GM12878 (cell line): ENCODE measurements around the gene ZNF653. TPM values are rescaled to one million over a fixed set of nuclear protein-coding genes. Genes with fewer than 3 reads are reported as not detected.
"Not testable (repeated sequence)": the region's sequence is repeated elsewhere in the genome, so short reads cannot be mapped to it uniquely, and the experiment has no call there.

Experiments used
- ATAC-seq: fragments of 200-7000 bp; cut with Tn5 transposase; 3 replicates; pipeline ENCODE4 v1.9.1; 2020; ENCODE audit warnings: mild to moderate bottlenecking, moderate library complexity
- BruUV-seq: library from RNA; stranded (reverse); fragments of 400-500 nt; replicated peaks from 2 replicates; lab custom pipeline; 2021; lab: Mats Ljungman, UMichigan
- CTCF ChIA-PET: fragments of 300-600 bp; sonication (Branson Sonifier 250); formaldehyde crosslinking; extraction: SDS; loops from one replicate; lab custom pipeline; 2021; ENCODE audit warnings: inconsistent platforms; lab: Yijun Ruan, JAX
- POLR2A ChIA-PET: fragments of 350-600 bp; formaldehyde crosslinking; extraction: SDS; loops from one replicate; lab custom pipeline; 2021; ENCODE audit warnings: inconsistent platforms; lab: Charles Lee
- RAD21 ChIA-PET: fragments of 300-600 bp; sonication (Branson Sonifier 250); formaldehyde crosslinking; loops from one replicate; lab custom pipeline; 2023; ENCODE audit warnings: antibody characterized with exemption; ENCODE audit not compliant: unreplicated experiment; lab: Charles Lee
- SMC1A ChIA-PET: fragments of 300-600 bp; sonication (Branson Sonifier 250); formaldehyde crosslinking; loops from one replicate; lab custom pipeline; 2023; ENCODE audit not compliant: unreplicated experiment, uncharacterized antibody; lab: Charles Lee
- DNase-seq: peaks from one replicate; pipeline ENCODE4 v3.0.0-alpha.2; 2011; ENCODE audit warnings: low read depth, low spot score
- FAIRE-seq: peaks from 3 replicates; lab custom pipeline; 2011; peaks lifted over from hg19 to GRCh38; lab: Jason Lieb, UNC
- H2AFZ ChIP-seq: 2 replicates; pipeline ENCODE4 v1.6.0; 2011; ENCODE audit warnings: low read depth, low read length, control low read depth; ENCODE audit not compliant: control insufficient read depth
- H3K27ac ChIP-seq: 2 replicates; pipeline ENCODE4 v1.5.1; 2011; ENCODE audit warnings: control low read depth; ENCODE audit not compliant: control insufficient read depth, insufficient read depth
- H3K27me3 ChIP-seq, 2 experiments: replicated peaks in 1 of 2; 2 replicates each; pipeline versions ENCODE4 v1.6.0 to v1.6.1; 2011; ENCODE audit warnings: low read length in 1 of 2; ENCODE audit not compliant: control insufficient read depth in 2 of 2, insufficient read depth in 2 of 2
- H3K36me3 ChIP-seq, 2 experiments: 2 replicates each; pipeline ENCODE4 v1.5.1; 2011; ENCODE audit warnings: low read length in 1 of 2; ENCODE audit not compliant: control insufficient read depth in 2 of 2, insufficient read depth in 2 of 2
- H3K4me1 ChIP-seq: 2 replicates; pipeline ENCODE4 v1.6.1; 2011; ENCODE audit warnings: mild to moderate bottlenecking, low read length, moderate library complexity, mixed read lengths; ENCODE audit not compliant: control insufficient read depth, insufficient read depth
- H3K4me2 ChIP-seq: 2 replicates; pipeline ENCODE4 v1.6.0; 2011; ENCODE audit warnings: control low read depth; ENCODE audit not compliant: control insufficient read depth, insufficient read depth
- H3K4me3 ChIP-seq: fragments of 200-600 bp; sonication (generic); 2 replicates; pipeline ENCODE4 v1.5.1; 2016
- H3K79me2 ChIP-seq: 2 replicates; pipeline ENCODE4 v1.6.0; 2011; ENCODE audit warnings: low read length; ENCODE audit not compliant: control insufficient read depth, insufficient read depth
- H3K9ac ChIP-seq: 2 replicates; pipeline ENCODE4 v1.8.0; 2011; ENCODE audit warnings: low read length, control low read depth, mixed read lengths; ENCODE audit not compliant: control insufficient read depth, insufficient read depth
- H3K9me3 ChIP-seq: replicated peaks from 3 replicates; pipeline ENCODE4 v1.5.1; 2011; ENCODE audit warnings: mild to moderate bottlenecking, low read length; ENCODE audit not compliant: control insufficient read depth, insufficient read depth
- H4K20me1 ChIP-seq: 2 replicates; pipeline ENCODE4 v1.6.0; 2011; ENCODE audit not compliant: control insufficient read depth, insufficient read depth
- BACH1 ChIP-seq: fragments of 450-650 bp; IDR thresholded peaks from 2 replicates; pipeline ENCODE4 v1.6.1; 2017; ENCODE audit warnings: mild to moderate bottlenecking, borderline replicate concordance
- MYB ChIP-seq: fragments of 150-350 bp; IDR thresholded peaks from 2 replicates; pipeline ENCODE4 v1.6.1; 2014; ENCODE audit warnings: mild to moderate bottlenecking, low read depth, low read length, borderline replicate concordance
- RAD51 ChIP-seq: fragments of 450-650 bp; IDR thresholded peaks from 2 replicates; pipeline ENCODE4 v1.6.1; 2016; ENCODE audit warnings: moderate library complexity, mild to moderate bottlenecking, inconsistent platforms
- TCF12 ChIP-seq: IDR thresholded peaks from 2 replicates; pipeline ENCODE4 v1.6.1; 2011; ENCODE audit warnings: low read depth, mild to moderate bottlenecking, low read length
- WGBS: methylation state at CpG from one replicate; pipeline ENCODE4 v1.1.6; 2016; ENCODE audit warnings: low lambda C conversion rate; ENCODE audit not compliant: insufficient replicate concordance, insufficient coverage; ENCODE audit errors: missing lambda C conversion rate; 5-methylcytosine and 5-hydroxymethylcytosine counted together
- in situ Hi-C: fragments of 300-500 bp; cut with MboI; formaldehyde crosslinking; loops from 9 replicates; pipeline ENCODE4 v1.14.3; 2018; ENCODE audit warnings: mixed read lengths
- intact Hi-C: fragments of 100-400 bp; cut with micrococcal nuclease; formaldehyde crosslinking; loops from one replicate; pipeline ENCODE4 v1.14.2; 2022; ENCODE audit not compliant: unreplicated experiment
- microRNA-seq: library from miRNA; unstranded; fragments of <30 nt; microRNA quantifications from one replicate; pipeline ENCODE4, GENCODE V29; 2018
- polyA plus RNA-seq, 11 experiments: library from polyadenylated mRNA; depleted of rRNA in 4 of 11; unstranded in 6 of 11; stranded (reverse) in 5 of 11; fragments of >200 nt; fragmentation: Nextera tagmentation in 4 of 11; fragmentation: Illumina TruSeq in 1 of 11; extraction: Ambion mirVana in 4 of 11; extraction: Trizol in 1 of 11; gene quantifications; 1 replicate in 1 of 11; 2 replicates in 10 of 11; pipeline versions ENCODE4 v1.2.1 to v1.2.3, GENCODE V29; 2011 to 2016; ENCODE audit warnings: inconsistent platforms in 2 of 11, missing spikeins in 2 of 11, low read depth in 1 of 11
- small RNA-seq: library from RNA; depleted of rRNA; stranded (forward); fragments of <200 nt; gene quantifications from one replicate; pipeline ENCODE3, GENCODE V24; 2014
- total RNA-seq, 4 experiments: library from RNA; depleted of rRNA in 3 of 4; stranded (reverse); fragments of >200 nt in 3 of 4; fragmentation: Illumina TruSeq in 1 of 4; extraction: Trizol in 1 of 4; gene quantifications; 2 replicates each; pipeline versions ENCODE4 v1.2.1 to v1.2.3, GENCODE V29; 2013 to 2021

The ZNF653 gene
- total and polyA plus RNA-seq, 10 of the 15 experiments (the other 5 are each of a cell fraction or from before 2014, with no cell fraction given) = 2.2 to 13.2 (median 6.7) TPM; not detected in 2

GRCh38 chr19:11434703-11435056 is 71.0 kb downstream of the ZNF653 start (continued):
- TF ChIP-seq MYB = no peak
- no peak for TF ChIP-seq BACH1
- TF ChIP-seq TCF12 = no peak
- no peak for TF ChIP-seq RAD51
- TF ChIP-seq, all 136 proteins: peak for 5

- DNase-seq, CTCF ChIA-PET, H2AFZ ChIP-seq, H3K9ac ChIP-seq, H3K4me2 ChIP-seq, intact Hi-C loops, H4K20me1 ChIP-seq, BruUV-seq, in situ Hi-C loops, SMC1A ChIA-PET, FAIRE-seq, H3K4me3 ChIP-seq, H3K27me3 ChIP-seq, H3K27ac ChIP-seq, H3K9me3 ChIP-seq, H3K36me3 ChIP-seq, ATAC-seq: not testable (repeated sequence)
- RAD21 ChIA-PET = interaction anchor here (1.3 kb wide), 1 partner anchor 52 kb away, joined by 4 read pairs; no protein-coding TSS in a partner anchor
- H3K4me1 ChIP-seq = peaks cover 11% of the 10 kb centered on the region
- POLR2A ChIA-PET = interaction anchor here (0.6 kb wide), 1 partner anchor 479 kb away, joined by 4 read pairs; no protein-coding TSS in a partner anchor
- peaks cover 15% of the 10 kb centered on the region for H3K79me2 ChIP-seq
- WGBS = 93% methylated on average over 3 of the region's 3 CpGs
Observed at GRCh38 chr19:11433526-11433925, 72.1 kb downstream of the ZNF653 start.

Small RNAs within 50 kb of the gene (microRNA-seq; reads per million reads assigned to microRNA genes)
- gene MIR7974 = 6.6 reads per million, percentile 35 among the genes with 10 or more reads in this experiment

Small RNAs within 50 kb of the gene (small RNA-seq; reads per million reads assigned to genes)
- gene MIR7974 = 452 reads per million, percentile 99 among the genes with 10 or more reads in this experiment
- not detected for gene RN7SL833P

Other genes starting within 250 kb of the ZNF653 start
Only the 7 nearest of the 18 such genes appear.
- gene ODAD3, start 70.7 kb downstream of the ZNF653 start, total RNA-seq (2014; rRNA removed) = not detected in 2 replicates
- not detected in 2 replicates for gene ODAD3, start 70.7 kb downstream of the ZNF653 start, total RNA-seq (2014; rRNA removed; fragmentation: Illumina TruSeq; extraction: Trizol)
- 0.11 and 0.28 TPM in 2 replicates for gene ODAD3, start 70.7 kb downstream of the ZNF653 start, total RNA-seq (2021)
- gene ODAD3, start 70.7 kb downstream of the ZNF653 start, polyA plus RNA-seq (2011; rRNA removed) = 0.20 and 0.39 TPM in 2 replicates
- gene ODAD3, start 70.7 kb downstream of the ZNF653 start, polyA plus RNA-seq (2014; fragmentation: Illumina TruSeq; extraction: Trizol) = not detected in 2 replicates
- gene ODAD3, start 70.7 kb downstream of the ZNF653 start, polyA plus RNA-seq (2014; fragmentation: Nextera tagmentation; extraction: Ambion mirVana) = not detected
- 0.08 TPM in 1 of 2 replicates, not detected in the other for gene ODAD3, start 70.7 kb downstream of the ZNF653 start, polyA plus RNA-seq (2014; rRNA removed)
- gene ODAD3, start 70.7 kb downstream of the ZNF653 start, polyA plus RNA-seq (2016; fragmentation: Nextera tagmentation; extraction: Ambion mirVana) = under 1 TPM in 1 of 2 experiments, not detected in 1; 0.11 TPM
- gene PRKCSH, start 70.2 kb downstream of the ZNF653 start, total RNA-seq (2014; rRNA removed) = 95.5 and 99.3 TPM in 2 replicates
- 37.9 and 40.5 TPM in 2 replicates for gene PRKCSH, start 70.2 kb downstream of the ZNF653 start, total RNA-seq (2014; rRNA removed; fragmentation: Illumina TruSeq; extraction: Trizol)
- 271 and 280 TPM in 2 replicates for gene PRKCSH, start 70.2 kb downstream of the ZNF653 start, total RNA-seq (2021)
- gene PRKCSH, start 70.2 kb downstream of the ZNF653 start, polyA plus RNA-seq (2011; rRNA removed) = 31.5 and 42.0 TPM in 2 replicates
- 60.5 and 97.4 TPM in 2 replicates for gene PRKCSH, start 70.2 kb downstream of the ZNF653 start, polyA plus RNA-seq (2014; fragmentation: Illumina TruSeq; extraction: Trizol)
- gene PRKCSH, start 70.2 kb downstream of the ZNF653 start, polyA plus RNA-seq (2014; fragmentation: Nextera tagmentation; extraction: Ambion mirVana) = 1 to 10 TPM; 1.1 to 5.2 TPM
- 110 and 125 TPM in 2 replicates for gene PRKCSH, start 70.2 kb downstream of the ZNF653 start, polyA plus RNA-seq (2014; rRNA removed)
- gene PRKCSH, start 70.2 kb downstream of the ZNF653 start, polyA plus RNA-seq (2016; fragmentation: Nextera tagmentation; extraction: Ambion mirVana) = 10 to 100 TPM; 42.0 to 46.1 TPM
- under 0.01 TPM in 1 of 2 replicates, not detected in the other for gene ELAVL3, start 24.8 kb downstream of the ZNF653 start, total RNA-seq (2014; rRNA removed)
- not detected in 2 replicates for gene ELAVL3, start 24.8 kb downstream of the ZNF653 start, total RNA-seq (2014; rRNA removed; fragmentation: Illumina TruSeq; extraction: Trizol)
- not detected in 2 replicates for gene ELAVL3, start 24.8 kb downstream of the ZNF653 start, total RNA-seq (2021)
- gene ELAVL3, start 24.8 kb downstream of the ZNF653 start, polyA plus RNA-seq (2011; rRNA removed) = not detected in 2 replicates
- 0.01 TPM in 1 of 2 replicates, not detected in the other for gene ELAVL3, start 24.8 kb downstream of the ZNF653 start, polyA plus RNA-seq (2014; fragmentation: Illumina TruSeq; extraction: Trizol)
- not detected for gene ELAVL3, start 24.8 kb downstream of the ZNF653 start, polyA plus RNA-seq (2014; fragmentation: Nextera tagmentation; extraction: Ambion mirVana)
- gene ELAVL3, start 24.8 kb downstream of the ZNF653 start, polyA plus RNA-seq (2014; rRNA removed) = 0.06 TPM in 1 of 2 replicates, not detected in the other
- under 1 TPM in 1 of 2 experiments, not detected in 1; 0.05 TPM for gene ELAVL3, start 24.8 kb downstream of the ZNF653 start, polyA plus RNA-seq (2016; fragmentation: Nextera tagmentation; extraction: Ambion mirVana)
- 56.8 and 59.6 TPM in 2 replicates for gene ECSIT, start 23.3 kb upstream of the ZNF653 start, total RNA-seq (2014; rRNA removed)
- 20.0 and 24.0 TPM in 2 replicates for gene ECSIT, start 23.3 kb upstream of the ZNF653 start, total RNA-seq (2014; rRNA removed; fragmentation: Illumina TruSeq; extraction: Trizol)
- gene ECSIT, start 23.3 kb upstream of the ZNF653 start, total RNA-seq (2021) = 52.7 and 54.6 TPM in 2 replicates
- gene ECSIT, start 23.3 kb upstream of the ZNF653 start, polyA plus RNA-seq (2011; rRNA removed) = 23.9 and 46.7 TPM in 2 replicates
- 5.7 and 24.0 TPM in 2 replicates for gene ECSIT, start 23.3 kb upstream of the ZNF653 start, polyA plus RNA-seq (2014; fragmentation: Illumina TruSeq; extraction: Trizol)
- 1 to 10 TPM; 1.0 to 4.9 TPM for gene ECSIT, start 23.3 kb upstream of the ZNF653 start, polyA plus RNA-seq (2014; fragmentation: Nextera tagmentation; extraction: Ambion mirVana)
- gene ECSIT, start 23.3 kb upstream of the ZNF653 start, polyA plus RNA-seq (2014; rRNA removed) = 40.3 and 50.2 TPM in 2 replicates
- gene ECSIT, start 23.3 kb upstream of the ZNF653 start, polyA plus RNA-seq (2016; fragmentation: Nextera tagmentation; extraction: Ambion mirVana) = 10 to 100 TPM; 42.3 to 43.6 TPM
- gene CNN1, start 33.0 kb upstream of the ZNF653 start, total RNA-seq (2014; rRNA removed) = 0.40 and 0.71 TPM in 2 replicates
- 0.31 and 0.46 TPM in 2 replicates for gene CNN1, start 33.0 kb upstream of the ZNF653 start, total RNA-seq (2014; rRNA removed; fragmentation: Illumina TruSeq; extraction: Trizol)
- gene CNN1, start 33.0 kb upstream of the ZNF653 start, total RNA-seq (2021) = 0.44 and 0.48 TPM in 2 replicates
- gene CNN1, start 33.0 kb upstream of the ZNF653 start, polyA plus RNA-seq (2011; rRNA removed) = 0.15 and 0.19 TPM in 2 replicates
- gene CNN1, start 33.0 kb upstream of the ZNF653 start, polyA plus RNA-seq (2014; fragmentation: Illumina TruSeq; extraction: Trizol) = 0.19 TPM in 1 of 2 replicates, not detected in the other
- under 1 TPM; 0.03 to 0.04 TPM for gene CNN1, start 33.0 kb upstream of the ZNF653 start, polyA plus RNA-seq (2014; fragmentation: Nextera tagmentation; extraction: Ambion mirVana)
- gene CNN1, start 33.0 kb upstream of the ZNF653 start, polyA plus RNA-seq (2014; rRNA removed) = 0.22 and 0.55 TPM in 2 replicates
- under 1 TPM in 1 of 2 experiments, not detected in 1; 0.58 TPM for gene CNN1, start 33.0 kb upstream of the ZNF653 start, polyA plus RNA-seq (2016; fragmentation: Nextera tagmentation; extraction: Ambion mirVana)
- gene ELOF1, start 53.4 kb upstream of the ZNF653 start, total RNA-seq (2014; rRNA removed) = 75.7 and 81.2 TPM in 2 replicates
- gene ELOF1, start 53.4 kb upstream of the ZNF653 start, total RNA-seq (2014; rRNA removed; fragmentation: Illumina TruSeq; extraction: Trizol) = 89.0 and 98.0 TPM in 2 replicates
- 85.1 and 88.2 TPM in 2 replicates for gene ELOF1, start 53.4 kb upstream of the ZNF653 start, total RNA-seq (2021)
- gene ELOF1, start 53.4 kb upstream of the ZNF653 start, polyA plus RNA-seq (2011; rRNA removed) = 24.6 and 37.9 TPM in 2 replicates
- gene ELOF1, start 53.4 kb upstream of the ZNF653 start, polyA plus RNA-seq (2014; fragmentation: Illumina TruSeq; extraction: Trizol) = 56.3 and 97.7 TPM in 2 replicates
- gene ELOF1, start 53.4 kb upstream of the ZNF653 start, polyA plus RNA-seq (2014; fragmentation: Nextera tagmentation; extraction: Ambion mirVana) = 10 to 100 TPM; 11.7 to 28.6 TPM
- gene ELOF1, start 53.4 kb upstream of the ZNF653 start, polyA plus RNA-seq (2014; rRNA removed) = 106 and 127 TPM in 2 replicates
- gene ELOF1, start 53.4 kb upstream of the ZNF653 start, polyA plus RNA-seq (2016; fragmentation: Nextera tagmentation; extraction: Ambion mirVana) = 100 to 1,000 TPM; 118 to 124 TPM
- gene ACP5, start 71.8 kb upstream of the ZNF653 start, total RNA-seq (2014; rRNA removed) = 70.0 TPM in 2 replicates
- 31.7 and 38.3 TPM in 2 replicates for gene ACP5, start 71.8 kb upstream of the ZNF653 start, total RNA-seq (2014; rRNA removed; fragmentation: Illumina TruSeq; extraction: Trizol)
- gene ACP5, start 71.8 kb upstream of the ZNF653 start, total RNA-seq (2021) = 43.6 and 46.9 TPM in 2 replicates
- gene ACP5, start 71.8 kb upstream of the ZNF653 start, polyA plus RNA-seq (2011; rRNA removed) = 3.5 and 5.5 TPM in 2 replicates
- 30.4 and 37.6 TPM in 2 replicates for gene ACP5, start 71.8 kb upstream of the ZNF653 start, polyA plus RNA-seq (2014; fragmentation: Illumina TruSeq; extraction: Trizol)
- gene ACP5, start 71.8 kb upstream of the ZNF653 start, polyA plus RNA-seq (2014; fragmentation: Nextera tagmentation; extraction: Ambion mirVana) = 1 to 10 TPM; 1.0 to 2.2 TPM
- 73.4 and 78.1 TPM in 2 replicates for gene ACP5, start 71.8 kb upstream of the ZNF653 start, polyA plus RNA-seq (2014; rRNA removed)
- gene ACP5, start 71.8 kb upstream of the ZNF653 start, polyA plus RNA-seq (2016; fragmentation: Nextera tagmentation; extraction: Ambion mirVana) = 10 to 100 TPM; 35.9 to 36.0 TPM